GM12878 (cell line): Measurements from ENCODE around the gene KHDC1. TPM values are rescaled to one million over a fixed set of nuclear protein-coding genes. Genes with fewer than 3 reads are reported as not detected.

Source experiments
- ATF7 ChIP-seq: fragments of 450-650 bp; IDR thresholded peaks from 2 replicates; pipeline ENCODE4 v1.6.1; 2016; ENCODE audit warnings: low read depth, mild to moderate bottlenecking
- BHLHE40 ChIP-seq, 2 experiments: fragments of 450-650 bp in 1 of 2; IDR thresholded peaks; 2 replicates each; pipeline ENCODE4 v1.6.1; 2011 to 2017; ENCODE audit warnings: low read depth in 2 of 2, borderline replicate concordance in 1 of 2, improper control_type of control experiment in 1 of 2, low read length in 1 of 2, mild to moderate bottlenecking in 1 of 2
- BMI1 ChIP-seq: fragments of 450-650 bp; IDR thresholded peaks from 2 replicates; pipeline ENCODE4 v1.6.1; 2016; ENCODE audit warnings: mild to moderate bottlenecking, moderate library complexity, borderline replicate concordance
- CBX5 ChIP-seq: sonication (generic); IDR thresholded peaks from 2 replicates; pipeline ENCODE4 v1.6.1; 2016; ENCODE audit warnings: low read depth, moderate library complexity, mild to moderate bottlenecking, inconsistent platforms
- CHD4 ChIP-seq: fragments of 200-600 bp; sonication (generic); IDR thresholded peaks from 2 replicates; pipeline ENCODE4 v1.6.1; 2016; ENCODE audit warnings: mild to moderate bottlenecking
- ESRRA ChIP-seq: IDR thresholded peaks from 2 replicates; pipeline ENCODE4 v1.6.1; 2012; ENCODE audit warnings: mild to moderate bottlenecking, low read length, improper control_type of control experiment
- HCFC1 ChIP-seq: fragments of 150-350 bp; IDR thresholded peaks from 2 replicates; pipeline ENCODE4 v1.6.1; 2014; ENCODE audit warnings: low read length
- HDGF ChIP-seq: fragments of 450-650 bp; IDR thresholded peaks from 2 replicates; pipeline ENCODE4 v1.6.1; 2016; ENCODE audit warnings: antibody characterized with exemption
- HSF1 ChIP-seq: fragments of 150-350 bp; IDR thresholded peaks from 2 replicates; pipeline ENCODE4 v1.6.1; 2014; ENCODE audit warnings: mild to moderate bottlenecking, low read depth, low read length
- IKZF2 ChIP-seq, 2 experiments: fragments of 450-650 bp; IDR thresholded peaks; 2 replicates each; pipeline ENCODE4 v1.6.1; 2017; ENCODE audit warnings: mild to moderate bottlenecking in 2 of 2, moderate library complexity in 2 of 2
- IRF4 ChIP-seq: IDR thresholded peaks from 2 replicates; pipeline ENCODE4 v1.6.1; 2011; ENCODE audit warnings: low read depth, low read length
- IRF5 ChIP-seq: fragments of 450-650 bp; IDR thresholded peaks from 2 replicates; pipeline ENCODE4 v1.6.1; 2017; ENCODE audit warnings: borderline replicate concordance
- JUND ChIP-seq: IDR thresholded peaks from 2 replicates; pipeline ENCODE4 v1.6.1; 2012; ENCODE audit warnings: low read depth, mild to moderate bottlenecking, low read length, improper control_type of control experiment, moderate library complexity
- KAT2A ChIP-seq: conservative IDR thresholded peaks from 2 replicates; pipeline ENCODE4 v1.6.1; 2011; ENCODE audit warnings: low read depth, low read length; ENCODE audit not compliant: control insufficient read depth
- NKRF ChIP-seq: fragments of 450-650 bp; conservative IDR thresholded peaks from 2 replicates; pipeline ENCODE4 v1.6.1; 2017; ENCODE audit warnings: mild to moderate bottlenecking, moderate library complexity
- PAX5 ChIP-seq: IDR thresholded peaks from 2 replicates; pipeline ENCODE4 v1.6.1; 2011; ENCODE audit warnings: low read depth, low read length, borderline replicate concordance
- SPI1 ChIP-seq: IDR thresholded peaks from 2 replicates; pipeline ENCODE4 v1.6.1; 2011; ENCODE audit warnings: low read depth, mild to moderate bottlenecking, low read length, moderate library complexity, borderline replicate concordance; ENCODE audit not compliant: insufficient read depth
- ZBTB33 ChIP-seq: fragments of 450-650 bp; IDR thresholded peaks from 2 replicates; pipeline ENCODE4 v1.6.1; 2017; ENCODE audit warnings: mild to moderate bottlenecking
- ZNF592 ChIP-seq: fragments of 450-650 bp; IDR thresholded peaks from 2 replicates; pipeline ENCODE4 v1.6.1; 2017; ENCODE audit warnings: mild to moderate bottlenecking, moderate library complexity
- polyA plus RNA-seq, 11 experiments: library from polyadenylated mRNA; depleted of rRNA in 4 of 11; unstranded in 6 of 11; stranded (reverse) in 5 of 11; fragments of >200 nt; fragmentation: Nextera tagmentation in 4 of 11; fragmentation: Illumina TruSeq in 1 of 11; extraction: Ambion mirVana in 4 of 11; extraction: Trizol in 1 of 11; gene quantifications; 1 replicate in 1 of 11; 2 replicates in 10 of 11; pipeline versions ENCODE4 v1.2.1 to v1.2.3, GENCODE V29; 2011 to 2016; ENCODE audit warnings: inconsistent platforms in 2 of 11, missing spikeins in 2 of 11, low read depth in 1 of 11
- total RNA-seq, 4 experiments: library from RNA; depleted of rRNA in 3 of 4; stranded (reverse); fragments of >200 nt in 3 of 4; fragmentation: Illumina TruSeq in 1 of 4; extraction: Trizol in 1 of 4; gene quantifications; 2 replicates each; pipeline versions ENCODE4 v1.2.1 to v1.2.3, GENCODE V29; 2013 to 2021

Gene KHDC1
- total and polyA plus RNA-seq, 10 of the 15 experiments (the other 5 are each of a cell fraction or from before 2014, with no cell fraction given), result 3.3 to 8.7 (median 6.3) TPM

GRCh38 chr6:73231986-73232391 lies 31.0 kb downstream of the KHDC1 start (continued):
- TF ChIP-seq HSF1 (no peak), CHD4 (no peak), BMI1 (no peak), SPI1 (peak; percentile 72; the same call in 1 of the 2 replicates), BHLHE40 (IDR thresholded peaks at IDR 0.05; ENCODE audit: borderline replicate concordance in 1 of 2, low read depth in 2 of 2, low read length in 1 of 2) (peak in 1 of 2 experiments; percentile 22; a peak in 1 of 4 replicates), ESRRA (no peak), CBX5 (no peak), HDGF (no peak), IRF4 (no peak), IKZF2 (IDR thresholded peaks at IDR 0.05) (peak; percentile 18 to 39; a peak in 1 of 4 replicates), IRF5 (no peak), KAT2A (no peak), NKRF (no peak), PAX5 (no peak), JUND (no peak), ZBTB33 (no peak), ZNF592 (no peak), ATF7 (0 out of 2 replicates have a peak, but pooled peaks have one; percentile 26), HCFC1 (no peak)
